Nephron progenitor cell (in vitro differentiated cells): ENCODE results near the gene CSMD2.

ENCODE experiments used
- DNase-seq: peaks from one replicate; pipeline ENCODE4 v3.0.0; 2021
- H3K27ac Mint-ChIP-seq: 2 replicates; pipeline ENCODE4 v1.8.0; 2021; ENCODE audit warnings: mild to moderate bottlenecking, moderate library complexity, mixed read lengths
- H3K27me3 Mint-ChIP-seq: 2 replicates; pipeline ENCODE4 v1.8.0; 2021; ENCODE audit warnings: mild to moderate bottlenecking, low read depth, mixed read lengths; ENCODE audit not compliant: poor library complexity
- H3K36me3 Mint-ChIP-seq: 2 replicates; pipeline ENCODE4 v1.8.0; 2021; ENCODE audit warnings: low read depth, mixed read lengths
- H3K4me1 Mint-ChIP-seq: 2 replicates; pipeline ENCODE4 v1.8.0; 2021; ENCODE audit warnings: mixed read lengths
- H3K4me3 Mint-ChIP-seq: 2 replicates; pipeline ENCODE4 v1.8.0; 2021; ENCODE audit warnings: mild to moderate bottlenecking, moderate library complexity, mixed read lengths
- H3K9me3 Mint-ChIP-seq: 2 replicates; pipeline ENCODE4 v1.8.0; 2021; ENCODE audit warnings: mild to moderate bottlenecking, moderate library complexity, mixed read lengths
- TF ChIP-seq, protein P1 (sequence below): fragments of 200-600 bp; sonication (generic); IDR thresholded peaks from 2 replicates; pipeline ENCODE4 v1.5.0; 2021; ENCODE audit warnings: antibody characterized with exemption

The CSMD2 gene

DNA sequence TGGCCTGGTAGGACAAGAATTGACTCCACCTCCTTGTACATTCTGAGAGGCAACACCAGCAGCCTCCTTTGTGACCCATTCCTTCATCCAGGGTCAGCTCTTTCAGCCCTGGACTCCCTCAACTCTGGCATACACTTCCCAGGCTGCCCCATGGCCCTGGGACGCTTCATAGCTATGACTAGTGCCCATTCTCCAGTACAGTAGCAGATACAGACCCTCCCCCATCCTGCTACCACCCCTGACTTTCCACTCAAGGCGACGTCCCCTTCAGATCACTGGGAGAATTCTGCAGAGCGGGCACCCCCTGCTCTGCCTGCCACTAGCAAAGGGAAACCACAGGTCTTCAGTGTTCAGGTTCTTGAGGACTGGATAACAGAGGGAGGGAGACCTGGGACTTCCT, 400.9 kb downstream of the CSMD2 start:
- H3K4me3 Mint-ChIP-seq: no peak overlapping the region

GRCh38 chr1:33763406-33763805, 401.6 kb downstream of the CSMD2 start:
- no peaks in the 10 kb centered on the region for H3K36me3 Mint-ChIP-seq
- H3K27ac Mint-ChIP-seq: no peak overlapping the region
- TF ChIP-seq, protein P1, sequence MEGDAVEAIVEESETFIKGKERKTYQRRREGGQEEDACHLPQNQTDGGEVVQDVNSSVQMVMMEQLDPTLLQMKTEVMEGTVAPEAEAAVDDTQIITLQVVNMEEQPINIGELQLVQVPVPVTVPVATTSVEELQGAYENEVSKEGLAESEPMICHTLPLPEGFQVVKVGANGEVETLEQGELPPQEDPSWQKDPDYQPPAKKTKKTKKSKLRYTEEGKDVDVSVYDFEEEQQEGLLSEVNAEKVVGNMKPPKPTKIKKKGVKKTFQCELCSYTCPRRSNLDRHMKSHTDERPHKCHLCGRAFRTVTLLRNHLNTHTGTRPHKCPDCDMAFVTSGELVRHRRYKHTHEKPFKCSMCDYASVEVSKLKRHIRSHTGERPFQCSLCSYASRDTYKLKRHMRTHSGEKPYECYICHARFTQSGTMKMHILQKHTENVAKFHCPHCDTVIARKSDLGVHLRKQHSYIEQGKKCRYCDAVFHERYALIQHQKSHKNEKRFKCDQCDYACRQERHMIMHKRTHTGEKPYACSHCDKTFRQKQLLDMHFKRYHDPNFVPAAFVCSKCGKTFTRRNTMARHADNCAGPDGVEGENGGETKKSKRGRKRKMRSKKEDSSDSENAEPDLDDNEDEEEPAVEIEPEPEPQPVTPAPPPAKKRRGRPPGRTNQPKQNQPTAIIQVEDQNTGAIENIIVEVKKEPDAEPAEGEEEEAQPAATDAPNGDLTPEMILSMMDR: no peak
- H3K27me3 Mint-ChIP-seq: no peaks in the 10 kb centered on the region
- H3K4me3 Mint-ChIP-seq: no peak overlapping the region
- no peaks in the 10 kb centered on the region for H3K9me3 Mint-ChIP-seq
- no peak for DNase-seq
- H3K4me1 Mint-ChIP-seq: no peaks in the 10 kb centered on the region

More for the DNA sequence above, 400.9 kb downstream of the CSMD2 start:
- no peak for DNase-seq
- no peaks in the 10 kb centered on the region for H3K4me1 Mint-ChIP-seq
- H3K27ac Mint-ChIP-seq: no peak overlapping the region
- H3K27me3 Mint-ChIP-seq: no peaks in the 10 kb centered on the region
- H3K9me3 Mint-ChIP-seq: no peaks in the 10 kb centered on the region
- H3K36me3 Mint-ChIP-seq: no peaks in the 10 kb centered on the region
- TF ChIP-seq, protein P1: no peak

DNA sequence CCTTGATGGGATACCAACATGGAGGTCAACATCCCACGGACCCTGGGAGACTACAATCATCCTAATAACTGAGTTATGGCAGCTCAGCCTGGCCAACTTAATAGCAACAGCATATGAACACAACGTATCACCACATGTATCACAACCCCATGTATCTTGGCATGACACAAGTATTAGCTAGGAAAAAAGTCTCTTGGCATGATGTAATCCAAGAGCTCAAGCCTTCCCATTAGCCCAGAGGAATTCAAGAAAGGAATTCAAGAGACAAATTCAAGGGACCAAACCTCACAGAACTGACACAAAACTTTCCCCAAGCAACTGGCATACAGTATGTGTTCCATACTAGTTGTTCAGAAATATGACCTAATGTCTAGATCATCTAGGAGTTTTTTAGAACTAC, 402.1 kb downstream of the CSMD2 start:
- Mint-ChIP-seq H3K36me3 (no peaks in the 10 kb centered on the region), H3K4me3 (no peak overlapping the region), H3K9me3 (no peaks in the 10 kb centered on the region), H3K27me3 (no peaks in the 10 kb centered on the region), H3K27ac (no peak overlapping the region), H3K4me1 (no peaks in the 10 kb centered on the region)
- DNase-seq: no peak
- TF ChIP-seq, protein P1: no peak

DNA sequence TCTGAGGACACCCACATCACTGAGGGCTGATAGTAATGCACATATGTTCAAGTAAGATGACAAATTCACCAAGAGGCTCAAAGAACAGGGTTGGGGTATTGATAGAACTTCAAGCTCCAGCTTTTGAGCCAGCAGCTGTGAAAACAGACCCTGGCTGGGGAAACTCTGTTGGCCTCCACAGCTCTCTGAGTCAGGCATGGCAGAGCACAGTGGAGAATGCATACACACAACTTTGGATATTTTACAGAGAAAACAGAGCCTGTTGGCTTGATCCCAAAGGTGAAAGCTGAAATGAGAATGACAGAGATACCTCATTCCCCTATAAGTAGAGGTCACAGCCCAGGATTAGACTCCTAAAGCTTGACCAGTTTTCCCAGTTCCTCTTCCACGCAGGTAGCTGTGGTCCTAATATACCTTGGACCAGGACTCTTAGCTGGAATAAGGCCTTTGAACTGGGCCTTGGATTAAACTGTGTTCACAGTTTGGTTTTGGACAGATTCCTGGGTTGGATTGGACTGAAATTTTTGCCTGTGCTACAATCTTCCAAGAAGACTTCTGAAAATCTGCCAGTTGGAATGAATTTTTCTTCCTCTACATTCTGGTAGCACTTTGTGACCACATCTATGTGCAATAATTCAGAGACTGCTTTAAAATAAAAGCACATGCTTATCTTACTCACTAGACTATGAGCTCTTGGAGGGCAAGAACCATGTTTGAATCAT, 402.8 kb downstream of the CSMD2 start:
- TF ChIP-seq, protein P1: no peak
- H3K27me3 Mint-ChIP-seq: peaks cover 2% of the 10 kb centered on the region
- no peaks in the 10 kb centered on the region for H3K36me3 Mint-ChIP-seq
- no peak overlapping the region for H3K4me3 Mint-ChIP-seq
- no peaks in the 10 kb centered on the region for H3K9me3 Mint-ChIP-seq
- DNase-seq: no peak
- no peaks in the 10 kb centered on the region for H3K4me1 Mint-ChIP-seq
- no peak overlapping the region for H3K27ac Mint-ChIP-seq

DNA sequence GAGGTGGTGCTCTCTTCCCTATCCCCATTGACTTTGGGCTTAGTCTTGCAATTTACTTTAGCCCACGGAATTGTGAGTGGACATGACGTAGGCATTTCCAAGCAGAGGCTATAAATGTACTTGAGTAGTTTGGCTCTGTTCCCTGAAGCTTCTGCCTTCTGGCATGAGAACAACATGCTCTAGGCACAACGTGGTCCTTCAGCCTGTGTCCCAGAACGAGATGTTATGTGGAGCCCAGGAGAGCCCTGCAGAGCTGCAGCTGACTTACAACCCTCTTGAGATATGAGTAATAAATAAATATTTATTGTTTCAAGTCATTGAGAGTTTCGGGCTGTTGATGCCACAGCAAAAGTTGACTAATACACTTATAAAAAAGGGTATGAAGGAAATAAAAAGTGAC, 406.3 kb downstream of the CSMD2 start:
- Mint-ChIP-seq H3K27me3 (peaks cover 6% of the 10 kb centered on the region), H3K4me1 (no peaks in the 10 kb centered on the region), H3K27ac (no peak overlapping the region), H3K9me3 (no peaks in the 10 kb centered on the region), H3K4me3 (no peak overlapping the region), H3K36me3 (no peaks in the 10 kb centered on the region)
- TF ChIP-seq, protein P1: no peak
- no peak for DNase-seq
